Ovary (tissue), 3 donors: ENCODE measurements around the gene NEURL3.

Source experiments
- EP300 ChIP-seq: sonication (generic); formaldehyde crosslinking; IDR thresholded peaks from one replicate; pipeline ENCODE4 v1.6.1; 2017; ENCODE audit warnings: antibody characterized with exemption
- POLR2A ChIP-seq: fragments of 450-650 bp; IDR thresholded peaks from one replicate; pipeline ENCODE4 v1.6.1; 2017; ENCODE audit warnings: antibody characterized with exemption, mild to moderate bottlenecking, moderate library complexity
- TF ChIP-seq, protein P1 (sequence below), 3 donors: fragments of 450-650 bp in 2 of 3; fragments of 200-600 bp in 1 of 3; IDR thresholded peaks; one replicate each; pipeline versions ENCODE4 v1.5.1 to v1.8.0; 2016 to 2022; ENCODE audit warnings: antibody characterized with exemption in 3 of 3, mild to moderate bottlenecking in 1 of 3
- donor health status: DM: no; HTN: no; CAD: no.

DNA sequence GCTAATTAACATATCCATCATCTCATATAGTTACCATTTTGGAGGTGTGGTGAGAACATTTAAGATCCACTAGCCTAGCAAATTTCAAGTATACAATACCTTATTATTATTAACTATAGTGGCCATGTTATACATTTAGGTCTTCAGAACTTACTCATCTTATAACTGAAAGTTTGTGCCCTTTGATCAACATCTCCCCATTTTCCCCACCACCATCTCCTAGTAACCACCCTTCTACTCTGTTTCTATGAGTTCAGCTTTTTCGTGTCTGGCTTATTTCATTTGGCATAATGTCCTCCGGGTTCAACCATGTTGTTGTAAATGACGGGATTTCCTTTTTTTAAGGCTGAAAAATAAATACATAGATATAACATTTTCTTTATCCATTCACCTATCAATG, 15.9 kb downstream of the NEURL3 start:
- TF ChIP-seq, protein P1, sequence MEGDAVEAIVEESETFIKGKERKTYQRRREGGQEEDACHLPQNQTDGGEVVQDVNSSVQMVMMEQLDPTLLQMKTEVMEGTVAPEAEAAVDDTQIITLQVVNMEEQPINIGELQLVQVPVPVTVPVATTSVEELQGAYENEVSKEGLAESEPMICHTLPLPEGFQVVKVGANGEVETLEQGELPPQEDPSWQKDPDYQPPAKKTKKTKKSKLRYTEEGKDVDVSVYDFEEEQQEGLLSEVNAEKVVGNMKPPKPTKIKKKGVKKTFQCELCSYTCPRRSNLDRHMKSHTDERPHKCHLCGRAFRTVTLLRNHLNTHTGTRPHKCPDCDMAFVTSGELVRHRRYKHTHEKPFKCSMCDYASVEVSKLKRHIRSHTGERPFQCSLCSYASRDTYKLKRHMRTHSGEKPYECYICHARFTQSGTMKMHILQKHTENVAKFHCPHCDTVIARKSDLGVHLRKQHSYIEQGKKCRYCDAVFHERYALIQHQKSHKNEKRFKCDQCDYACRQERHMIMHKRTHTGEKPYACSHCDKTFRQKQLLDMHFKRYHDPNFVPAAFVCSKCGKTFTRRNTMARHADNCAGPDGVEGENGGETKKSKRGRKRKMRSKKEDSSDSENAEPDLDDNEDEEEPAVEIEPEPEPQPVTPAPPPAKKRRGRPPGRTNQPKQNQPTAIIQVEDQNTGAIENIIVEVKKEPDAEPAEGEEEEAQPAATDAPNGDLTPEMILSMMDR (IDR thresholded peaks at IDR 0.05) = no peak
- TF ChIP-seq POLR2A (no peak), EP300 (no peak)
